GM21447 (cell line): ENCODE data around the gene TVP23B.
"Not testable (repeated sequence)": the region's sequence is repeated elsewhere in the genome, so short reads cannot be mapped to it uniquely, and the experiment has no call there.

ENCODE experiments used
- ATAC-seq: cut with Tn5 transposase; IDR thresholded peaks from one replicate; pipeline ENCODE4 v1.9.1; 2021; ENCODE audit not compliant: unreplicated experiment

Gene TVP23B

DNA sequence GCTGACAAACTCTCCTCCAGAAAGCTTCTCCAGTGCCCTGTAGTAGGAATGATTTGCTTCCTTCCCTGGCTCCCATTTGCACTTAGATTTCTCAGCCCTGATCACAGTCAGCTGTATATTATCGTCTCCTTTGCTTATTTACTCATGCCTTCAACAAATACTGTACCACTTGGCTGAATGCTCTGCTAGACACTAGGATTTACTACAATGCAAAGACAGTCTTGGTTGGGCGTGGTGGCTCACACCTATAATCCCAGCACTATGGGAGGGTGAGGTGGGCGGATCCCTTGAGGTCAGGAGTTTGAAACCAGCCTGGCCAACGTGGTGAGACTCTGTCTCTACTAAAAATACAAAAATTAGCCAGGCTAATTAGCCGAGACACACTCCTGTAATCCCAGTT is 5.9 kb downstream of the TVP23B start:
- not testable (repeated sequence) for ATAC-seq

DNA sequence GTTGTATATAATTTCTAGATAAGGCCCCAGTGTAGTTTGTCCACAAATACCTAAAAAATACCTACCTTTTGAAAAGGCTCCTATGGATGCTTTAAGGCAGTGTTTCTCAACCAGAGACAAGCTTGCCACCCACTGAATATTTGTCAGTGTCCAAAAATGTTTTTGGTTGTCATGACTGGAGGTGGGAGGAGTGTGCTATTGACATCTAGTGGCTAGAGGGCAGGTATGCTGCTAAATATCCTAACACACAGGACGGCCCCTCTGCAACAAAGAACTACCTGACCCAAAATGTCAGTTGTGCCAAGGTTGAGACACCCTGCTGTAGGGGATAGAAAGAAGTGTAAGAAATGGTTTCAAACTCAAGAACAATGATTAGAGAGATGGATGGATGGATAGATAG is 10.4 kb downstream of the TVP23B start:
- not testable (repeated sequence) for ATAC-seq

DNA sequence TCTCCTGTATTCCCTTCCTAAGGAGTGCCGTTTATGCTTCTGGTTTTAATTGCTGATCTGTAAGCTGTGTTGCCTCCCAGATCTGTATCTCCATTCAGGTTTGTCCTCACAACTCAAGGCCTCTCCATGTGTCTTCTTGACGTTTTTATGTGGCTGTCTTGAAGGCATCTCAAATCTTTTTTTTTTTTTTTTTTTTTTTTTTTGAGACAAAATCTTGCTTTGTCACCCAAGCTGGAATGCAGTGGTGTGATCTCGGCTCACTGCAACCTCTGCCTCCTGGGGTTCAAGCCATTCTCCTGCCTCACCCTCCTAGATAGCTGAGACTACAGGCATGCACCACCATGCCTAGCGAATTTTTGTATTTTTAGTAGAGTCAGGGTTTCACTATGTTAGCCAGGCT is 13.9 kb downstream of the TVP23B start:
- ATAC-seq, result not testable (repeated sequence)

DNA sequence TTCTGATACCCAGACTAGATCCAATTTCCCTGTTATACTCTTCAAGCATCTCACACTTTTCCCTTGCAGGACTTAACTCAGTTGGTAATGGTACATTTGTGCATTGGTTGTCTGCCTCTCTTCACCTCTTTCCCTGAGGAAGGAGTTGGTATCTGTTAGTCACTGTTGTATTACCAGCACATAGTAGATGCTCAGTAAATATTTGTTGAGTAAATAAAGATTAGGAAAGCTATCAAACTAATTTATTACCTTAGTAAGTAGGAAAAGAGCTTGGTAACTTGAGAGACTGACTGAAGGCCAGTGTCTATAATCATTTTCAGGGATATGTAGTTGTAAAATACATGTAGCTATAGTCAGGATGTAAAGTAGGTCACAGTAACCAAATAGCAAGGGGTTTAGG is 15.9 kb downstream of the TVP23B start:
- not testable (repeated sequence) for ATAC-seq

DNA sequence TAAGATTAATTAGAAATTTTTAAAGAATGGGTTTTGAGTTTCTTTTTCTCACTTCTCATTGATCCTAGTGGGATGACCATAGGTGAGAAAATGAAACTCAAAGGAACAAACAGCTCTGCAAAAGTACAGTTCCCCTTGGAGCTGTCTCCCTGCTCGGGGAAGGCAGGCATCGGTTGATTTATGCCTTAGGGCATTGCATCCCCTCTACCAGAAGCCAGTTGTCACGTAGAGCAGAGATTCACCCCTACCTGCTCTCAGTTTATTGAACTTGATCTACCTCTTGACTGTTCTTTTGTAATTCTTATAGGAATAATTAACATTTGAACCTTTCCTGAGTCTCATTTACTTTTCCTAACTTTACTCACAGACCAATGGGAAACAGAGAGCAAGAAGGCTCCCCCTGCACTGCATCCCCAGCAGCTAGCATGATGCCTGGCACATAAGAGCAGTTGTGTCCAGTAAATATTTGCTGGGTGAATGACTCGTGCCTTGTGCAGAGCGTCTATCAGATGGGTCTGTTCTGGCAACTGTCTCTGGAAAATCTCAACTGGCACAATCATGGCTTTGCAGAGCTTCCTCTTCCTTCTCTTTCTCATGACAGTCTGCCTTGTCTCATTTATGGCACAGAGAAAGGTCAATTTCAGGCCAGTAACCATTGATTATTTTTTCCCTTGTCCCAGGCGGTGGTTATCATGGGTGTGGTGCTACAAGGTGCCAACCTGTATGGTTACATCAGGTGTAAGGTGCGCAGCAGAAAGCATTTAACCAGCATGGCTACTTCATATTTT is 22.7 kb downstream of the TVP23B start:
- not testable (repeated sequence) for ATAC-seq

DNA sequence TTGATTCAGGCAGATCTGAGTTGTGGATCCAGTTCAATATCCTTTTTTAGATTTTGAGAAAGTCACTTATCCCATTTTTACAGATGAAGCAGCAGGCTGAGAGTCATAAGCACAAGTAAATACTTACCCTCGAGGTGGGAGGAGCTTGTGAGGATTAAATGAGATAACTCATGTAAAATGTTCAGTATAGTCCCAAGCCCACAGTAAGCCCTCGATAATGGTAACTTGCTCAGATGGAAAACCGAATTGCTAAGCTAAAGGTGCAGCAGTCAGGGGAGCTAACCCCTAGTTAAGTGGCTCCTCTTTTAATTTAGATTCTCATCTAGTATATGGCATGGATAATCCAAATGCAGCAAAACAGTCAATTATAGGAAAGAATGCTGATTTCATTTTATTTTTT is 34.9 kb downstream of the TVP23B start:
- ATAC-seq, result not testable (repeated sequence)

DNA sequence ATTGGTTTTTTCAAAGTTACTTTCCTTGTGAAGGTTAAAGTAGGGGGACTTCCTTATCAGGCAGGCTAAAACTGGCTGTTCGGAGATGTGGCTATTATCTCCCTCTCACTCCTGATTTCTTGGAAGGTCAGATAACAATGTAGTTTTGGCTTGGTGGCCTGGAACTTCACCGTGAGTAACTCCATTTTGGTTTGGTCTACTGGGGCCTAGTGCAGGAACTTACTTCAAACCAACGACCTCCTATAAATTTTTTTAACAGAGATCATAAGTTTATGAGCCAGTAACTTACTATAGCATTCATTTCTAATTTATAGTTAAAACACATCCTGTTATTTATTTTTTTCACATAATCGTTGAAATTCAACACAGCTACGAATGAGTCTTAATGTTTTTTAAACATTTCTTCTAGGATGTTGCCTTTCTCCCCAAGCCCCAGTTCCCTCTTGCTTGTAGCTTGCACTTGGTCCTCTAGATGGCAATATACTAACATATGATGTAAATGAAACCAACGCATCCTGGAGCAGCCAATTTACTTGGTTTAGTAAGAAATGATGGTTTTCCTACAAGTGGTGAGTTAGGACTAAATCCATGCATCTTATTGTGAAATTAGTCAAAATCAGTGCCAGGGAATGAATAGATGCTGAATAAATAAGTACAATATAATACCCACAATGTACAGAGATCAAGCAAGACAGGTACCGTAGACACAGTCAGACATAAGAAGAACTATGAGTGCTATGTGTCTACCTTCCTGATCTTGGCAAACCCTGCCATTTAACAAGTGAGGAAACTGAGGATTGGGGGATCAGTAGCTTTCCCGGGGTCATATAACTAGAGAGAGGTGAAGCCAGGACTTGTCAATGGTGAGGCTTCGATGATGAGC is 35.7 kb downstream of the TVP23B start:
- not testable (repeated sequence) for ATAC-seq

DNA sequence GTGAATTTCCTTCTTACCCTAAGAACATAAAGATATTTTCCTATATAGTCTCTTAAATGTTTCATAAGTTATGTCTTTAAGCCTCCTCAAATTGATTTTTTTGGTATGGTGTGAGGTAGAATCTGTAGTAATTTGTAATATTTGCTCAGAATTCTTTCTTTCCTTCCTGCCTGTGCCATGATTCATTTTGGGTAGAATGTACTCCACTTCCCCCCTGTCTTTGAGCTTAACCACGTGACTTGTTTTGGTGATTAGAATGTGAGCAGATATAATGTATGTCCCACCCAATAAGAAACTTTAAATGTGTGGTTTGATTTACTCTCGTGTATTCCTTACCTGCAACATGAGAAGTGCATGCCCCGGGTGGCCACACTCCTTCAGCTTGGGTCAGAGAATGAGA is 40.4 kb downstream of the TVP23B start:
- ATAC-seq, result not testable (repeated sequence)

DNA sequence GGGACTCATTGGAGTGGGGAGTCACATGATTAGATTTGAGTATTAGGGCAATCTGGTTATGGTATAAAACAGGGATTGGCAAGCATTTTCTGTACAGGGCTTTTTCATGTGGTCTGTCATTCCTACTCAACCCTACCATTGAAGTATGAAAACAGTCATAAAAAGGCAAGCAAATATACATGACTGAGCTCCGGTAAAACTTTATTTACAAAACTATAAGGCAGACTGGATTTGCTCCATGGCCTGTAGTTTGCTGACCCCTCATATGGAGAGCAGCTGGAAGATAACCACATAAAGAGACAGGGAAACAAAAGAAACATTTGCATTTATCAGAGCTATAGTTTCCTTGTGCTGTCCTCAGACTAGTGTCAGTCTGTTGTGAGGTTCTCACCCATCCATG is 46.6 kb downstream of the TVP23B start:
- ATAC-seq, result not testable (repeated sequence)

DNA sequence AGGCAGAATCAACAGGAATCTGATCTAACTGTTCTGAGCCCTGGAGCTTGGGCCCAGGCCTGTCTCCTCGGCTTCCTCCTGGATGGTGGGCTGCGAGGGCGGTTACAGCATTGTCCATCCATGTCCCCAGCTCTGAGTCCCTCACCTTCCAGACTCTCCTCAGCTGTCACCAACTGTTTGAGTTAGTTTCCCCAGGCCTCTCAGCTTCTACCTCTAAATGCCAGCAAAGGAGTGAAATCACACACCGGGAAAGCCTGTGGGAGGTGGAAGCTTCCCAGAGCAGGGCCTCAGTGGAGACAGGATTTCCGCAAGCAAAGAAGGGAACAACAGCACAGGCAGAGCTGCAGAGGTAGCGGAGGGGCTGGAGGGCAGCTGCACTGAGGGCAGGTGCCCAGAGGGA is 67.5 kb downstream of the TVP23B start:
- no peak for ATAC-seq

DNA sequence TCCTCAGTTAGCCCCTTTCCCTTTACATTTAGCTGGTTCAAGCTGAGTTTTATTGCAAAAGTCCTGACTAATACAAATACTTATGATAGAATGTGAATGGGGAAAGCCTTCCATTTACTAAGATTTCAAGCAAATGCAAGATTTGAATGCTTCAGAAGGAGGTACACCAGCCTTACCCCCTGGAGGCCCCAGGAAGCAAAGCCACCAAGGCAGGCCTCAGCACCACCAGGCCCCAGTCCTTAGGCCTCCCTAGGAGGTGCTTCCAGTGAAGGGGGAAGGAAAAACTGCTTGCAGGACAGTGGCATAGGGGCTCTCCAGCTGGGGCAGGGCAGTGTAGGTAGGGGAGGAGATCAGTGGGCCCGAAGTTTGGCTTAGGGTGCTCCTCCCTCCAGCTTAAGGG is 69.7 kb downstream of the TVP23B start:
- no peak for ATAC-seq

DNA sequence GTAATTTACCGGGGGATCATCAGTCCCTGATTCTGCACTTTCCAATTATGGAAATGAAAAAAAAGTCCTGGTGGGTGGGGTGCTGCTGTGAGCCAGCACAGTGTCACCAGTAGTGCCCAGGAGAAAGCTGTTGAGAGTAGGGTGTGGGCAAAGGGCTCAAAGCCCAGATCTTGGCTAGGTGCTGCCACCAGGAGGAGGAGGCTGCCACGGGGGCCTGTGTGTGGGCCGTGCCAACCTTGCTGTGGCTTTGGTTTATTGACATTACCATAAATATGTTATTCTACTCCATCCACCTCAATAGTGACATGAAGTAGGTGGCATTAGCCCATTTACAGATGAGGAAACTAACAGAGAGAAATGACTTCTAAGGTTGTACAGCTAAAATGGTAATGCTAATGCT is 70.2 kb downstream of the TVP23B start:
- ATAC-seq, result no peak

DNA sequence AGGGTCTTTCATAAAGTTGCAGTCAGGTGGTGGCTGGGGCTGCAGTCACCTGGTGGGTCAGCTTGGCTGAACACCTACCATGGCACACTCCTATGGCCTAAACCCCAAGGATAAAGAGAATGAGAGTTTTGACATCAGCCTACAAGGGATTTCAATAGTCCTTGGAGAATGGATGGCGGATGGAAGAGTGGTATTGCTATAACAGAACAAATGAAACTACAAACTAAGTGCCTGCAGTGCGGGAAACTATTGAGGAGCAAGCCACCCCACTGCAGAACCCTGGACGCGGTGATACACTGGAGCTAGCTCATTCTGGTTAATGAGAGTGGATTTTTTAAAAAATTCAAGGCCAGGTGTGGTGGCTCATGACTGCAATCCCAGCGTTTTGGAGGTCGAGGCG is 74.0 kb downstream of the TVP23B start:
- ATAC-seq, result no peak

DNA sequence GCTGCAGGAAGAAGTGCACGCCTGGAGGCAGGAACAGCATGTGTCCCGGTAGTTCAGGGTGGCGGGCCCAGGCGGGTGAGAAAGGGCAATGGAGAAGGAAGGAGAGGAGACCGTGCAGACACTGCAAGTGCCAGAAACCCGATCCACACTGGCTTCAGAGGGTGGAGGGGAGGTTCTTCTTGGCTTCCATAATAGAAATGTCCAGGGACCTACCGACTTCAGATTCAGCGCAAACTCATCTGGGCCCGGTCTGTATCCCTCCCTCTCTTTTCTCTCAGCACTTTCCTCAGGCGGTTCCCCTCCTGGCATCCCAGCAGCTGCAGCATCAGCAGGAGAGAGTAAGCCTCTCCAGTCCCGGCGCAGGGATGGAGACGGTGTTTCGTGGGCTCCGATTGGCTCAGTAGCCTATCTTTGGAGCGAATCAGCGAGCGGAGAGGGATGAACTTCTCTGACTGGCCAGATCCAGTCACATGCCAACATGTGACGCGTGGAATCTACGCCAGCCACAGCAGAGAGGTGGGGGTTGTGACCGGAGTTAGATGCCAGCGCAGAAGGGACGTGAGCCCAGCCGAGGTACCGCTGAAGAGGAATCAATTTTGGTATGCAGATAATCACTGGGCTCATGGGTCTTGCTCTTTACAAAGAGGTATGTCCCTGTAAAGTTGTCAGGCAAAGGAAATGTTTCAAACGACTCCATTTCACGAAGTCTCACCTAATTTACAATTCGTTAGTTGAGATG is 75.0 kb downstream of the TVP23B start:
- peak; percentile 64 for ATAC-seq
